Lower leg skin (tissue), 3 donors: Measurements from ENCODE around the gene ARTN.

ENCODE experiments used
- CTCF ChIP-seq, 3 donors: fragments of 450-650 bp; IDR thresholded peaks; one replicate each; pipeline ENCODE4 v1.5.1; 2016; ENCODE audit warnings: antibody characterized with exemption in 3 of 3, mild to moderate bottlenecking in 3 of 3, moderate library complexity in 2 of 3
- POLR2A ChIP-seq, 2 donors: fragments of 450-650 bp; IDR thresholded peaks; one replicate each; pipeline ENCODE4 v1.6.1; 2016 to 2017; ENCODE audit warnings: antibody characterized with exemption in 2 of 2, mild to moderate bottlenecking in 1 of 2, moderate library complexity in 1 of 2

- TF ChIP-seq CTCF (IDR thresholded peaks at IDR 0.05), result no peak
- TF ChIP-seq POLR2A (IDR thresholded peaks at IDR 0.05), result no peak
Measured at GRCh38 chr1:43932786-43933385, 715 bp upstream of the ARTN start.
